Stimulated activated CD8-positive, alpha-beta memory T cell treated with anti-CD3 and anti-CD28 coated beads, Interleukin-7, amount 100 ng/mL, for 4 hours (primary cell): ENCODE measurements around the gene CCDC87.
"Not testable (repeated sequence)": the region's sequence is repeated elsewhere in the genome, so short reads cannot be mapped to it uniquely, and the experiment has no call there.

Source experiments
- DNase-seq, 2 donors: peaks; one replicate each; pipeline ENCODE4 v3.0.0-alpha.2; 2020; ENCODE audit warnings: low read depth in 2 of 2

Gene CCDC87

GRCh38 chr11:66617155-66617834 is 24.4 kb upstream of the CCDC87 start:
- no peak for DNase-seq

DNA sequence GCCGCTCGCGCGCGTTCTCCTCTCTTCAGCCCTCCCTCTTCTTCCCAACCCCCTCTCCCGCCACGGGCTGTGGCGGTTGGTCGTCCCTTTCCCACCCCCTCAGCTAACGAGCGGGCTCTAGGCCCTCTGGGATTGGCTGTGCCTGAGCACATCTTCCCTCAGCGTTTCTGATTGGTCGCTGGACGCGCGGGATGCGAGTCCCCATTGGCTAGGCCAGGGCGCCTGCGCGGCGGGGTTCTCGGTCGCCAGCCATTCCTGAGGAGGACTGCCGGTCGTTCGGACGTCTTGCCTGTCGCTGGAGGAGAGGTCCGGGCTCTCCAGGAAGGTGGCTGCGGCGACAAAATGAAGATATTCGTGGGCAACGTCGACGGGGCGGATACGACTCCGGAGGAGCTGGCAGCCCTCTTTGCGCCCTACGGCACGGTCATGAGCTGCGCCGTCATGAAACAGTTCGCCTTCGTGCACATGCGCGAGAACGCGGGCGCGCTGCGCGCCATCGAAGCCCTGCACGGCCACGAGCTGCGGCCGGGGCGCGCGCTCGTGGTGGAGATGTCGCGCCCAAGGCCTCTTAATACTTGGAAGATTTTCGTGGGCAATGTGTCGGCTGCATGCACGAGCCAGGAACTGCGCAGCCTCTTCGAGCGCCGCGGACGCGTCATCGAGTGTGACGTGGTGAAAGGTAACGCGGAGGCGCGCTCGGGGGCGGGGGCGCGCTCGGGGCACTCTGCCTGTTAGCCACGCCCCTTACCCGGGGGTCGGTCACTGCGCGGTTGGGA is 23.7 kb upstream of the CCDC87 start, which contains the start of gene RBM14:
TSS of gene RBM14 (plus strand) at position 252 of the 776 bp plus-strand sequence. CDS start at position 343, 91 bp downstream.
- peak; percentile 97 for DNase-seq

GRCh38 chr11:66614073-66614472 is 21.2 kb upstream of the CCDC87 start:
- DNase-seq: no peak

- DNase-seq: no peak
Observed at GRCh38 chr11:66612458-66612857, 19.6 kb upstream of the CCDC87 start.

DNA sequence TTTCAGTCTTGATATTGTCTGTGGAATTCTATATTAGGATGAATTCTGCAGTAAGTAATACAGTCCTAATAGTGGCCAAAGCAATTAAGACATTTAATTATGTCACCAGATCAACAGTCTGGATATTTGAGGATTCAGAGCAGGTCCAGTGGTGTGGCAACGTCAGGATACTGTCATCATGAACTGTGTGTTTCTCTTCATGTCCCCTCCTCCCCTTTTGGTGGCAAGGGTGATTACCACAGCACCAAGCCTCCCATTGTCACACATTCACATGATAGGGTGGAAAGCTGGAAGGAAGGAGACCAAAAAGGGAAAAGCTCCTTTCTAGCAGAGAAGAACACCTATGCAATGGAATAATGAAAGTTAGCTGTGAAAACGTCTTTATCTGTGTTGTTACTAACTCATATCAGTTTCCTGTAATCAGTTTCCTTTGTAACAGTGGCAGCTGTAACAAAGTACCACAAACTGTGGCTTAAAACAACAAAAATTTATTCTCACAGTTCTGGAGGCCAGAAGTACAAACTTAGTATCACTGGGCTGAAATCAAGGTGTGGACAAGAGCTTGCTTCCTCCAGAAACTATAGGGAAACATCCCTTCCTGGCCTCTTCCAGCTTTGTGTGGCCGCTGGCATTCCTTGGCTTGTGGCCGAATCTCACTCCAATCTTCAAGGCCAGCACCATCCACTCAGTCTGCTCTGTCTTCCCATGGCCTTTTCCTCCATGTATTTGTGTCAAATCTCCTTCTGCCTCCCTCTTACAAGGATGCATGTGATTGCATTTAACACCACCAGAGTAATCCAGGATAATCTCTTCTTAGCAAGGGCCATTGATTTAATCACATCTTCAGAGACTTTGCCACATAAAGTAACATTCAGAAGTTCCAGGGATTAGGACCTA is 17.1 kb upstream of the CCDC87 start:
- DNase-seq: no peak

- no peak for DNase-seq
Observed at GRCh38 chr11:66607126-66607834, 14.4 kb upstream of the CCDC87 start.

DNA sequence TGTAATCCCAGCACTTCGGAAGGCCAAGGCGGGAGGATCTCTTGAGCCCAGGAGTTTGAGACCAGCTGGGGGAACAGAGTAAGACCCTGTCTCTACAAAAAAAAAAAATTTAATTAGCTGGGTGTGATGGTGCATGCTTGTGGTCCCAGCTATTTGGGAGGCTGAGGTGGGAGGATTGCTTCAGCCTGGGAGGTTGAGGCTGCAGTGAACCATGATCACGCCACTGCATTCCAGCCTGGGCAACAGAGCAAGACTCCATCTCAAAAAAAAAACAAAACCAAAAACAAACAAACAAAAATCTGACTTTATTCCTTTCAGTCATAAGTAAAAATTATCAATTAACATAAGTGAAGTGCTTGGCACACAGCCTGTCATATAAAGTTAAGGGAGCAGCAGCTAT is 13.7 kb upstream of the CCDC87 start:
- not testable (repeated sequence) for DNase-seq

DNA sequence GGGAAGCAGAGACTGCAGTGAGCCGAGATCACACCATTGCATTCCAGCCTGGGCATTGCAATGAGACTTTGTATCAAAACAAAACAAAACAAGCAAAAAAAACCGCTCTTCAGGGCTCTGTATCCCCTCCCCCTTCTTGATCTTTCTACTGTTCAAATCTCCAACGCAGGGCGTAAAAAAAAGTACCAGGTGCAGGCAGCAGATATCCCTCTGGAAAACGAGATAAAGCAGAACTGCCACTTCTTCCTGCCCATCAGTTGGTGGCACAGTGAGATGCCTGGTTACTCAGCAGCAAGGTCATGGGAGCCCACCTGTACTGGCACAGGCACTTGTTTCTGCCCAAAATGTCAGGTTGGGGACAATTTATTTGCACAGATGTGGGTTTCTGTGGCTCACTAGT is 11.3 kb upstream of the CCDC87 start:
- DNase-seq: no peak

DNA sequence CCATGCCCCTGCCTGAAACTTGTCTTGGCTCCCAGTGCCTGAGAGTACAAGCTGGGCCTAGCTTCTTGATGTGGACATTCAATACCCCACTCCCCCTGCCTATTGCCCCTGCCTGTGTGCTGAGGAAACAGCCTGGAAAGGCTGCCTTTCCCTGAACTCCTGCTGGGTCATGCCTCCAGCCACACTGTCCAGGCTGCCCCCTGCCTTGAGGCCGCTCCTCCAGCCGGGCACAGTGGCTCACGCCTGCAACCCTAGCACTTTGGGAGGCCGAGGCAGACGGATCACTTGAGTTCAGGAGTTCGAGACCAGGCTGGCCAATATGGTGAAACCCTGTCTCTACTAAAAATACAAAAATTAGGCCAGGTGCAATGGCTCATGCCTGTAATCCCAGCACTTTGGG is 10.2 kb upstream of the CCDC87 start:
- DNase-seq: no peak

DNA sequence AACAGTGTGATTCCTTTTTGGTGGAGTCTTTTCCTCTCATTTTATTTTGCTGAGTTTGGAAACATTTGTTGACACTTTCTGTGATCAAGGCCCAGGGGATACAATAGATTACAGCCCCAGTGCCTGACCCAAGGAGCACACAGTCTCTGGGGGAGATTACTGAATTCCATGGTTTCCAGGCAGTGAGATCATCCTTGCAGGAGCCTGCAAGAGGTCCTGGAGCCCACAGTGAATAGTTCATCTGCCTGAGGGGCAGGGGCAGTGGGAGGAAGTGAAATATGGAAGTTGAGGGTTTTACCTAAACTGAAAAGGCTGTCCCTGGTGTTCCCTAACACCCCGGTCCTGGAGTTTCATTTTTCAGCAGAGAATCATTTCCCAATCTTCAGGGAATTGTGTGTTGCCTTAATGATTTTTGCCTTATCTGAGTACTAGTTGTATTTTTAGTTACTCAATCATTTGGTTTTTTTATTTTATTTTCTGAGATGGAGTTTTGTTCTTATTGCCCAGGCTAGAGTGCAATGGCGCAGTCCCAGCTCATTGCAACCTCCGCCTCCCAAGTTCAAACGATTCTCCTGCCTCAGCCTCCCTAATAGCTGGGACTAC is 7.9 kb upstream of the CCDC87 start:
- DNase-seq: no peak

- DNase-seq: no peak
Observed at GRCh38 chr11:66600219-66600618, 7.4 kb upstream of the CCDC87 start.

- no peak for DNase-seq
Observed at GRCh38 chr11:66598993-66599392, 6.1 kb upstream of the CCDC87 start.

GRCh38 chr11:66595245-66595904 is 2.5 kb upstream of the CCDC87 start:
- DNase-seq: no peak

DNA sequence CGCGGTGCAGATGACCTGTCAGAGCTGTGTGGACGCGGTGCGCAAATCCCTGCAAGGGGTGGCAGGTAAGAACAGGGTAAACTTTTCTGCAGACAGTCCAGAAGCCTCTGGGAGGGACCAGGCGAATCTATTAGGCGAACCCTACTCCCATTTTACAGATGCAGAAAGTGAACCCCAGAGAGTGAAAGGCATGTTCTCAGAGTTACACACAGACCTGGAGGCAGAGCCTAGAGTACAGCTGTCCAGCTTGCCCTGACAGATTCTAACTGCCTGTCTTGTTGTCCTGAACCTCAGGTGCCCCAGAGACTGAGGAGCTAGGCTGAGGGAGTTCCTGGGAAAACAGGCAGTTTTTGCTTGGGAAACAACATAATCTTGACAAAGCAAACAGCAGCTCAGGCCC is 787 bp upstream of the CCDC87 start:
- no peak for DNase-seq

DNA sequence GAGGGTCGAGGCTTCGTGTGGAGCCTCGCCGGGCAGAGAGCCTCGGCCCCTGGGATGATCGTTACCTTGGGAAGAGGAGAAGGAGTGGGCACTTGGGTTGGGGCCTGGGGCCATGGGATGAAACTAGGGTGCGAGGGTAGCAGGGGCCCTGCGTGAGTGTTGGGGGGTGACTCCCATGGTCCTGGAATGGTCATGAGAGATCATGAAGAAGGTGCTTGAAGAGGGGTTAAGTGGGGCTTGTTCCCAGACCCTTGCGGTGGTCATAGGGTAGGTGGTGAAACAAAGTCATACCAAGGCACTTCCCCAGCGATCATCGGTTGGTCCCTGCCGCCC is 406 bp upstream of the CCDC87 start:
- no peak for DNase-seq

DNA sequence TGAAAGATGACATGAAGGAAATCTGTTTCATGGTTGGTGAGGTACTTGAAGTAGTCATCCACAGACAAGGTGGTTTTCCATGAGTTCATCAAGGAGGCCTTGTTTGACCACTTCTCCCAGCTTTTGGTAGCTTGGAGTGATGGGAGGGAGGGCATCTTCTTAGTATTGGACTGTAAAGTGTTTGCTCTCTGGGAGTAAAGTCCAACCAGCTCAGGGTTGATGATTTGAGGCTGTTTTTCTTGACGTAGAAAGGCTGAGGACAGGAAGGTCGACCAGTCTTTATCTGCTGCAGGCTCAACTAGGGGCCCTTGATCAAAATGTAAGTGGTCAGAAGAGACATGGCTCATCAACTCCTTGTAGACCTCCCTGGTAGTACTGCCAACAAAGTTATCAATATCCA is 1.7 kb downstream of the CCDC87 start:
- no peak for DNase-seq

GRCh38 chr11:66589996-66590675 is 2.7 kb downstream of the CCDC87 start:
- no peak for DNase-seq

- DNase-seq: not testable (repeated sequence)
Observed at GRCh38 chr11:66589315-66589714, 3.5 kb downstream of the CCDC87 start.

- DNase-seq: no peak
Observed at GRCh38 chr11:66586136-66586535, 6.7 kb downstream of the CCDC87 start.

DNA sequence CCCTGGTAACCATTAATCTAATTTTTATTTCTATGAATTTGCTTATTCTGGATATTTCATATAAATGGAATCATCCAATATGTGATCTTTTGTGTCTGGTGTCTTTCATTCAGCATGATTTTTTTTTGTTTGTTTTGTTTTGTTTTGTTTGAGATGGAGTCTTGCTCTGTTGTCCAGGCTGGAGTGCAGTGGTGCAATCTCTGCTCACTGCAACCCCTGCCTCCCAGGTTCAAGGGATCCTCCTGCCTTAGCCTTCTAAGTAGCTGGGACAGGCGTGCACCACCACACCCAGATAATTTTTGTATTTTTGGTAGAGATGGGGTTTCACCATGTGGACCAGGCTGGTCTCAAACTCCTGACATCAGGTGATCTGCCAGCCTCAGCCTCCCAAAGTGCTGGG is 7.4 kb downstream of the CCDC87 start:
- DNase-seq: not testable (repeated sequence)
